AG09319 (cell line): ENCODE data around the gene ZNF212.

Experiments used
- DNase-seq: peaks from one replicate; pipeline ENCODE4 v3.0.0-alpha.2; 2010; ENCODE audit warnings: low read depth; ENCODE audit errors: extremely low read depth
- CTCF ChIP-seq: IDR thresholded peaks from 2 replicates; pipeline ENCODE4 v1.5.1; 2011; ENCODE audit warnings: low read depth, mild to moderate bottlenecking, inconsistent platforms, low read length, moderate library complexity

The ZNF212 gene

GRCh38 chr7:149239345-149240143, at the start of gene ZNF212:
Gene ZNF212, plus strand, starts transcription at chr7:149239651. Its CDS starts 128 bp downstream, at chr7:149239779.
- peak; percentile 90 for TF ChIP-seq CTCF
- DNase-seq: peak; percentile 54

GRCh38 chr7:149191851-149192250, 47.6 kb upstream of the ZNF212 start:
- DNase-seq: no peak
- no peak for TF ChIP-seq CTCF

GRCh38 chr7:149194799-149195179, 44.7 kb upstream of the ZNF212 start:
- no peak for DNase-seq
- no peak for TF ChIP-seq CTCF

- TF ChIP-seq CTCF: peak; percentile 74
- peak; percentile 69 for DNase-seq
Measured at GRCh38 chr7:149195180-149196150, 44.0 kb upstream of the ZNF212 start, which contains the start of gene ZNF282. Gene ZNF282, plus strand, starts transcription at chr7:149195546. Its CDS starts 44 bp downstream, at chr7:149195590.

GRCh38 chr7:149196151-149196704, 43.2 kb upstream of the ZNF212 start:
- DNase-seq: no peak
- no peak for TF ChIP-seq CTCF

- DNase-seq: no peak
- TF ChIP-seq CTCF: no peak
Measured at GRCh38 chr7:149196705-149197171, 42.7 kb upstream of the ZNF212 start.
